ENCODE data around the gene KLC1. TPM values are rescaled to one million over a fixed set of nuclear protein-coding genes. Genes with fewer than 3 reads are reported as not detected.
A peak's percentile ranks its signal among the peaks of the same experiment; 100 is the strongest.

Gene KLC1
- total and polyA plus RNA-seq, 2 of the 13 experiments (the other 11 are each of a cell fraction or from before 2014, with no cell fraction given): 53.2 to 63.5 TPM

- TF ChIP-seq MLXIP (CRISPR knock-in tag; IDR thresholded peaks at IDR 0.05; ENCODE audit: borderline replicate concordance) (0 out of 2 replicates have a peak, but pooled peaks have one; percentile 23), ZC3H13 (CRISPR knock-in tag; IDR thresholded peaks at IDR 0.05) (peak; percentile 44; the same call in 1 of the 2 replicates), ZBTB46 (CRISPR knock-in tag; IDR thresholded peaks at IDR 0.05; ENCODE audit: borderline replicate concordance) (no peak), ZNF670 (CRISPR knock-in tag; IDR thresholded peaks at IDR 0.05; ENCODE audit: borderline replicate concordance) (no peak), ZNF788 (CRISPR knock-in tag; IDR thresholded peaks at IDR 0.05; ENCODE audit: borderline replicate concordance) (peak; percentile 35; the same call in 1 of the 2 replicates), IKZF4 (CRISPR knock-in tag; IDR thresholded peaks at IDR 0.05; ENCODE audit: borderline replicate concordance, low read depth, not compliant biosample characterization) (peak; percentile 34), ZNF768 (CRISPR knock-in tag; IDR thresholded peaks at IDR 0.05) (no peak), GTF3A (CRISPR knock-in tag; conservative IDR thresholded peaks at IDR 0.05) (no peak), ZMAT5 (CRISPR knock-in tag; IDR thresholded peaks at IDR 0.05; ENCODE audit: borderline replicate concordance, low read depth) (no peak), ZNF749 (CRISPR knock-in tag; IDR thresholded peaks at IDR 0.05; ENCODE audit: borderline replicate concordance) (peak; percentile 2; the same call in 1 of the 2 replicates), ZSCAN20 (CRISPR knock-in tag; IDR thresholded peaks at IDR 0.05; ENCODE audit: borderline replicate concordance) (no peak; the same call in 1 of the 2 replicates), ZNF720 (CRISPR knock-in tag; IDR thresholded peaks at IDR 0.05) (no peak), ZNF777 (CRISPR knock-in tag; IDR thresholded peaks at IDR 0.05) (peak; percentile 54), GMEB1 (CRISPR knock-in tag; IDR thresholded peaks at IDR 0.05; ENCODE audit: borderline replicate concordance) (peak; percentile 51; the same call in 1 of the 2 replicates), MLX (CRISPR knock-in tag; IDR thresholded peaks at IDR 0.05) (no peak), ZNF512B (CRISPR knock-in tag; IDR thresholded peaks at IDR 0.05; ENCODE audit: borderline replicate concordance) (no peak)
Measured at GRCh38 chr14:103715052-103716000, 86.3 kb downstream of the KLC1 start, which contains the start of the genes XRCC3 and ZFYVE21 (continued).

Measured in HepG2 (cell line).